Measurements from ENCODE around the gene IMMP1L. TPM values are rescaled to one million over a fixed set of nuclear protein-coding genes. Genes with fewer than 3 reads are reported as not detected.

Gene IMMP1L
- total and polyA plus RNA-seq, 10 of the 15 experiments (the other 5 are each of a cell fraction or from before 2014, with no cell fraction given), result 29.4 to 145 (median 85.8) TPM

- WGBS (ENCODE audit: insufficient coverage, insufficient replicate concordance, low lambda C conversion rate, missing lambda C conversion rate), result 21% methylated on average over 3 of the region's 3 CpGs
- TF ChIP-seq GABPA (IDR thresholded peaks at IDR 0.05; ENCODE audit: low read depth), result no peak
- no peak for TF ChIP-seq FOXK2 (IDR thresholded peaks at IDR 0.05)
- TF ChIP-seq POLR2AphosphoS5 (IDR thresholded peaks at IDR 0.05; ENCODE audit: low read length), result no peak
- TF ChIP-seq SP1 (IDR thresholded peaks at IDR 0.05; ENCODE audit: low read depth, low read length), result no peak
- TF ChIP-seq RFX5 (IDR thresholded peaks at IDR 0.05; ENCODE audit: low read depth, low read length), result no peak
- no peak for TF ChIP-seq FOXM1 (IDR thresholded peaks at IDR 0.05; ENCODE audit: low read depth, low read length)
- TF ChIP-seq CEBPB (IDR thresholded peaks at IDR 0.05; ENCODE audit: borderline replicate concordance in 1 of 2, low read depth in 2 of 2, low read length in 2 of 2), result no peak
- TF ChIP-seq MTA2 (IDR thresholded peaks at IDR 0.05; ENCODE audit: low read depth), result no peak
- TF ChIP-seq MXI1 (IDR thresholded peaks at IDR 0.05; ENCODE audit: low read depth, low read length), result no peak
- TF ChIP-seq MAX (IDR thresholded peaks at IDR 0.05; ENCODE audit: low read depth, low read length), result no peak
- no peak for TF ChIP-seq ESRRA (IDR thresholded peaks at IDR 0.05; ENCODE audit: low read length)
- no peak for TF ChIP-seq BHLHE40 (IDR thresholded peaks at IDR 0.05; ENCODE audit: borderline replicate concordance in 1 of 2, low read depth in 2 of 2, low read length in 1 of 2)
- TF ChIP-seq SUPT20H (IDR thresholded peaks at IDR 0.05; ENCODE audit: borderline replicate concordance, control insufficient read depth, low read depth, low read length), result no peak
- TF ChIP-seq USF1 (IDR thresholded peaks at IDR 0.05; ENCODE audit: borderline replicate concordance, extremely low read length, insufficient read depth, low read depth, low read length), result no peak
- TF ChIP-seq RELA (IDR thresholded peaks at IDR 0.05; ENCODE audit: borderline replicate concordance, partially characterized antibody), result no peak
- no peak for TF ChIP-seq ZBTB40 (IDR thresholded peaks at IDR 0.05; ENCODE audit: borderline replicate concordance)
- no peak for TF ChIP-seq MLLT1 (IDR thresholded peaks at IDR 0.05)
- TF ChIP-seq CHD1 (IDR thresholded peaks at IDR 0.05; ENCODE audit: low read depth, low read length), result no peak
Observed at GRCh38 chr11:31443802-31444201, 65.6 kb downstream of the IMMP1L start.

More at GRCh38 chr11:31443802-31444201, 65.6 kb downstream of the IMMP1L start:
- Histone ChIP-seq H3K9me3 (replicated peaks; ENCODE audit: control insufficient read depth, insufficient read depth, low read length) (no peaks in the 10 kb centered on the region), H3K27ac (ENCODE audit: control insufficient read depth, insufficient read depth) (no peak overlapping the region), H3K4me1 (ENCODE audit: control insufficient read depth, insufficient read depth, low read length) (no peaks in the 10 kb centered on the region), H3K36me3 (ENCODE audit: control insufficient read depth in 2 of 2, insufficient read depth in 2 of 2, low read length in 1 of 2) (peaks cover 0 to 4% of the 10 kb centered on the region in 2 experiments; a peak in 1 of 4 replicates), H3K9ac (ENCODE audit: control insufficient read depth, insufficient read depth, low read length) (no peak overlapping the region), H3K4me2 (ENCODE audit: control insufficient read depth, insufficient read depth) (no peak overlapping the region), H3K79me2 (ENCODE audit: control insufficient read depth, insufficient read depth, low read length) (no peaks in the 10 kb centered on the region), H2AFZ (ENCODE audit: control insufficient read depth, low read depth, low read length) (no peak overlapping the region), H3K27me3 (replicated peaks in 1 of 2; ENCODE audit: control insufficient read depth in 2 of 2, insufficient read depth in 2 of 2, low read length in 1 of 2) (no peaks in the 10 kb centered on the region), H3K4me3 (no peak overlapping the region), H4K20me1 (ENCODE audit: control insufficient read depth, insufficient read depth) (no peaks in the 10 kb centered on the region)
- ATAC-seq, result no peak
- POLR2A ChIA-PET, result no interaction called here
- intact Hi-C loops (cut with micrococcal nuclease; ENCODE audit: unreplicated experiment), result no loop called here
- no peak for DNase-seq (ENCODE audit: low read depth, low spot score)
- in situ Hi-C loops (cut with MboI), result no loop called here
- RAD21 ChIA-PET (ENCODE audit: unreplicated experiment), result no interaction called here
- BruUV-seq (replicated peaks), result no TSS peak
- SMC1A ChIA-PET (ENCODE audit: uncharacterized antibody, unreplicated experiment), result interaction anchor here (0.8 to 1.1 kb wide), 3 partner anchors 14 to 32 kb away, joined by 3 read pairs; no protein-coding TSS in a partner anchor
- FAIRE-seq, result no peak
- CTCF ChIA-PET, result interaction anchor here (0.6 to 0.7 kb wide), 2 partner anchors 28 kb away, joined by 3 read pairs; no protein-coding TSS in a partner anchor

Data from GM12878 (cell line).